Endothelial cell (in vitro differentiated cells): ENCODE data around the gene ZNF774. TPM values are rescaled to one million over a fixed set of nuclear protein-coding genes. Genes with fewer than 3 reads are reported as not detected.

Source experiments
- DNase-seq: peaks from one replicate; pipeline ENCODE4 v3.0.0; 2021; ENCODE audit warnings: low spot score
- H3K27ac Mint-ChIP-seq: one replicate; pipeline ENCODE4 v1.8.0; 2021; ENCODE audit warnings: mixed read lengths, inconsistent platforms; ENCODE audit not compliant: unreplicated experiment
- H3K27me3 Mint-ChIP-seq: one replicate; pipeline ENCODE4 v1.8.0; 2021; ENCODE audit warnings: mild to moderate bottlenecking, moderate library complexity, mixed read lengths, inconsistent platforms; ENCODE audit not compliant: unreplicated experiment
- H3K36me3 Mint-ChIP-seq: one replicate; pipeline ENCODE4 v1.8.0; 2021; ENCODE audit warnings: mild to moderate bottlenecking, low read depth, mixed read lengths, inconsistent platforms; ENCODE audit not compliant: unreplicated experiment
- H3K4me1 Mint-ChIP-seq: one replicate; pipeline ENCODE4 v1.8.0; 2021; ENCODE audit warnings: mild to moderate bottlenecking, mixed read lengths, inconsistent platforms; ENCODE audit not compliant: unreplicated experiment
- H3K4me3 Mint-ChIP-seq: one replicate; pipeline ENCODE4 v1.8.0; 2021; ENCODE audit warnings: mild to moderate bottlenecking, mixed read lengths, inconsistent platforms; ENCODE audit not compliant: unreplicated experiment
- H3K9me3 Mint-ChIP-seq: one replicate; pipeline ENCODE4 v1.8.0; 2021; ENCODE audit warnings: mixed read lengths, inconsistent platforms; ENCODE audit not compliant: unreplicated experiment
- total RNA-seq: library from RNA; stranded (reverse); fragmentation: NEBNext Ultra II Directional; extraction: Animal tissue kit (Norgen Biotek cat#: 25700); gene quantifications from one replicate; pipeline ENCODE4 v1.2.1, GENCODE V29; 2021; ENCODE audit not compliant: unreplicated experiment
- TF ChIP-seq, protein P1 (sequence below): fragments of 200-600 bp; sonication (generic); IDR thresholded peaks from one replicate; pipeline ENCODE4 v1.5.0; 2021; ENCODE audit warnings: antibody characterized with exemption; ENCODE audit not compliant: unreplicated experiment

ZNF774 gene
- total RNA-seq, 1 donor from 2014 or later: 4.1 TPM

- H3K4me1 Mint-ChIP-seq: no peaks in the 10 kb centered on the region
- H3K9me3 Mint-ChIP-seq: no peaks in the 10 kb centered on the region
- H3K27ac Mint-ChIP-seq: no peak overlapping the region
- no peaks in the 10 kb centered on the region for H3K27me3 Mint-ChIP-seq
- H3K36me3 Mint-ChIP-seq: peaks cover 10% of the 10 kb centered on the region
- no peak overlapping the region for H3K4me3 Mint-ChIP-seq
- no peak for DNase-seq
- TF ChIP-seq, protein P1, sequence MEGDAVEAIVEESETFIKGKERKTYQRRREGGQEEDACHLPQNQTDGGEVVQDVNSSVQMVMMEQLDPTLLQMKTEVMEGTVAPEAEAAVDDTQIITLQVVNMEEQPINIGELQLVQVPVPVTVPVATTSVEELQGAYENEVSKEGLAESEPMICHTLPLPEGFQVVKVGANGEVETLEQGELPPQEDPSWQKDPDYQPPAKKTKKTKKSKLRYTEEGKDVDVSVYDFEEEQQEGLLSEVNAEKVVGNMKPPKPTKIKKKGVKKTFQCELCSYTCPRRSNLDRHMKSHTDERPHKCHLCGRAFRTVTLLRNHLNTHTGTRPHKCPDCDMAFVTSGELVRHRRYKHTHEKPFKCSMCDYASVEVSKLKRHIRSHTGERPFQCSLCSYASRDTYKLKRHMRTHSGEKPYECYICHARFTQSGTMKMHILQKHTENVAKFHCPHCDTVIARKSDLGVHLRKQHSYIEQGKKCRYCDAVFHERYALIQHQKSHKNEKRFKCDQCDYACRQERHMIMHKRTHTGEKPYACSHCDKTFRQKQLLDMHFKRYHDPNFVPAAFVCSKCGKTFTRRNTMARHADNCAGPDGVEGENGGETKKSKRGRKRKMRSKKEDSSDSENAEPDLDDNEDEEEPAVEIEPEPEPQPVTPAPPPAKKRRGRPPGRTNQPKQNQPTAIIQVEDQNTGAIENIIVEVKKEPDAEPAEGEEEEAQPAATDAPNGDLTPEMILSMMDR: no peak
Observed at GRCh38 chr15:90382320-90382719, 30.2 kb downstream of the ZNF774 start.

- Mint-ChIP-seq H3K27me3 (peaks cover 3% of the 10 kb centered on the region), H3K4me1 (peaks cover 22% of the 10 kb centered on the region), H3K27ac (peak overlapping the region; percentile 62), H3K36me3 (peaks cover 14% of the 10 kb centered on the region), H3K9me3 (no peaks in the 10 kb centered on the region), H3K4me3 (peak overlapping the region; percentile 31)
- TF ChIP-seq, protein P1: no peak
- DNase-seq: no peak
Observed at GRCh38 chr15:90386221-90386620, 34.1 kb downstream of the ZNF774 start.

DNA sequence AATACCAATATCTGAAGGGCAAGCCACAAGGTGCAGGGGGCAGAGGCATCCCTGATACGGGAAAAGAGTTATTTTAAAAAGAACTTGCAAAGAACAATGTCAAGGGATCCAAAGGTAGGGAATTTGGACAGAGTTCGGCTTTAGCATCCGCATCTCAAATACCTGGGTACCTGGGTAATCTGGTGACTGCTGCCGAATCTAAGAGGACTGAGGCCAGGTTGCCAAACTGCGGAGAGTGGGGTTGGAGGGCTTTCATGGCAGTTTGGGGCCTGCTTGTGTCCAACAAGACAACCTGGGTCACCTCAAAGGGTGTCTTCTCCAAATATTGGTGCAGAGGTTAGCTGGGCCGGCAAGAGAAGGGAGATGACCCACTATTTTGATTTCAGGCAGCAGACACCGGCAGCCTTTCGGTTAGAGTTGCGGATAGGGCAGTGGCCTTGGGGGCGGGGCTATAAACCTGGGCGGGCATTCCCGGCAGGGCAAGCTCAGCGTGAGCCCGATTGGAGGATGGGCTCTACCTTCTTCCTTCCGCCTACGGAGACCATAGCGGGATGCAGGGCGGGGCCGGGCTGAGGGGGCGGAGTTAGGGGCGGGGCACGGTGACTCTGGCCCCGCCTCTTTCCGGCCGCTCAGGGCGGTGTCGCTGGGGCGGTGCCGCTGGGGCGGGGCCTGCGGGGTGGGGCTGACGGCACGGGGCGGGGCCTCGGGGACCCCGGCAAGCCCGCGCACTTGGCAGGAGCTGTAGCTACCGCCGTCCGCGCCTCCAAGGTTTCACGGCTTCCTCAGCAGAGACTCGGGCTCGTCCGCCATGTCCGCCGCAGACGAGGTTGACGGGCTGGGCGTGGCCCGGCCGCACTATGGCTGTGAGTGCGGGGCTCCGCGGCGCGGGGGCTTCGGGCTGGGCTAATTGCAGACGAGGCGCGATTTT, 35.7 kb downstream of the ZNF774 start, which contains the start of gene IQGAP1:
Gene IQGAP1 (plus strand): TSS at position 709 of the 928 bp plus-strand sequence. CDS start 100 bp downstream, at position 809.
- peaks cover 34% of the 10 kb centered on the region for H3K4me1 Mint-ChIP-seq

DNA sequence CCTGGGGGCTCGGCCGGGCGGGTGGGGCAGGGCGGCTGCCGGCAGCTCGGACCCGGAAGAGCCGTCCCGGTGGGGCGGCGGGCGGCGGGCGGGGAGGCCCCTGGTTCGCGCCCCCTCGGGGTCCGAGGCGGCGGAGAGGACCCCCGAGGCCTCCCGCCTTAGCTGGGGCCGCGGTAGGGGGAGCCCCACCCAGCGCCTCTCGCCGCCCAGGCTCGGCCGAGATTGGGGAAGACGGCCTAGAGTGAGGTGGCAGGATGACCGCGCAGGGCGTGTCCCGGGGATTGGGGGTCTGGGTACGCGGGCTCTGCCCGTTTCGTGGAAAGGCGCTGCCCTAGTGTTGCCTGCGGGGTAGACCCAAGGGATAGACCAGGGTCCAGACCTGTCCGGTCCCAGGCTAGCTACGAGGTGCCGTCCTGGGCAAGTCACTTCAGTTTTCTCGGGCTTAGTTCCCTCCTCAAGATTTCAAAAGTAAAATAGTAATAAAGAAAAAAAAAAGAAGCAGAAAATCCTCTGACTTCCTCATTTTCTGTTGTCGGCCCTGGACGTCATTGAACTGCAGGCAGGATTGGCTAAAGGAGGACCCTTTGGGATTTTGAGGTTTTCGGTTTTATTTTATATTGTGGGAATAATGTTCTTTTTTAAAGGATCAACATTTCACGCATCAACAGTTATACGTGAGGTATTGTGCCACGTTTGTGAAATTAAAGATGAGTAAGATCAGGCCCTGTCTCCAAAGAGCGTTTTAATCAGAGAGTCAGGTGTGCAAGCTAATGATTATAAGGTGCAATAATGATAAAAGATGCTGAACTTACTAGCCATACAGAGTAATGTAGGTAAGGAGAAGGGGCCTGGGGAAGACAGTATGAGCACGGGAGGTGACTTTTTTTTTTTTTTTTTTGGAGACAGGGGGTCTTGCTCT, 36.6 kb downstream of the ZNF774 start:
- Mint-ChIP-seq H3K36me3 (peaks cover 14% of the 10 kb centered on the region), H3K27me3 (peaks cover 3% of the 10 kb centered on the region), H3K9me3 (no peaks in the 10 kb centered on the region), H3K27ac (peak overlapping the region; percentile 86), H3K4me1 (peaks cover 34% of the 10 kb centered on the region), H3K4me3 (peak overlapping the region; percentile 88)
- peak; percentile 55 for DNase-seq
- TF ChIP-seq, protein P1: no peak

More for the DNA sequence above, 35.7 kb downstream of the ZNF774 start, which contains the start of gene IQGAP1:
- H3K9me3 Mint-ChIP-seq: no peaks in the 10 kb centered on the region
- H3K4me3 Mint-ChIP-seq: peak within 1 kb of the TSS; percentile 89
- peak; percentile 94 for DNase-seq
- peak within 1 kb of the TSS; percentile 86 for H3K27ac Mint-ChIP-seq
- H3K27me3 Mint-ChIP-seq: peaks cover 3% of the 10 kb centered on the region
- H3K36me3 Mint-ChIP-seq: peaks cover 14% of the 10 kb centered on the region
- TF ChIP-seq, protein P1: no peak
